T-cell (primary cell): ENCODE measurements around the gene IL6. TPM values are rescaled to one million over a fixed set of nuclear protein-coding genes. Genes with fewer than 3 reads are reported as not detected.
"Not testable (repeated sequence)": the region's sequence is repeated elsewhere in the genome, so short reads cannot be mapped to it uniquely, and the experiment has no call there.

Experiments used
- ATAC-seq, 4 experiments: fragments of 200-7000 bp in 3 of 4; fragments of 150-1000 bp in 1 of 4; cut with Tn5 transposase; replicated peaks in 1 of 4; 1 replicate in 3 of 4; 2 replicates in 1 of 4; pipeline ENCODE4 v1.10.0; 2021; ENCODE audit warnings: moderate library complexity in 3 of 4, mild to moderate bottlenecking in 2 of 4, moderate number of reproducible peaks in 1 of 4
- CTCF ChIA-PET, 2 donors: fragments of 300-600 bp; sonication (Branson Sonifier 250); formaldehyde crosslinking; loops; one replicate each; lab custom pipeline; 2022; ENCODE audit warnings: antibody characterized with exemption in 2 of 2; lab: Charles Lee
- POLR2A ChIA-PET, 2 donors: fragments of 300-600 bp; sonication (Branson Sonifier 250); formaldehyde crosslinking; loops; one replicate each; lab custom pipeline; 2022; ENCODE audit warnings: antibody characterized with exemption in 2 of 2; lab: Charles Lee
- DNase-seq, 35 experiments: peaks; one replicate each; pipeline versions ENCODE4 v3.0.0 to v3.0.0-alpha.2; 2013 to 2023
- H3K27ac ChIP-seq: one replicate; pipeline ENCODE4 v1.5.1; 2013; ENCODE audit warnings: low read length
- H3K27me3 ChIP-seq, 2 experiments: replicated peaks in 1 of 2; 1 replicate in 1 of 2; 2 replicates in 1 of 2; pipeline versions ENCODE4 v1.6.1 to v1.7.0; 2013; ENCODE audit warnings: low read length in 1 of 2, mixed read lengths in 1 of 2; ENCODE audit not compliant: control insufficient read depth in 2 of 2, insufficient read depth in 2 of 2; ENCODE audit errors: extremely low read depth in 1 of 2
- H3K36me3 ChIP-seq, 2 donors: 1 replicate in 1 of 2; 2 replicates in 1 of 2; pipeline versions ENCODE4 v1.6.1 to v1.7.0; 2013; ENCODE audit warnings: low read length in 1 of 2; ENCODE audit not compliant: control insufficient read depth in 2 of 2, insufficient read depth in 1 of 2; ENCODE audit errors: extremely low read depth in 1 of 2
- H3K4me1 ChIP-seq, 2 experiments: 1 replicate in 1 of 2; 2 replicates in 1 of 2; pipeline versions ENCODE4 v1.6.1 to v1.7.0; 2013; ENCODE audit warnings: low read length in 2 of 2, mixed read lengths in 1 of 2; ENCODE audit not compliant: insufficient read depth in 2 of 2, control insufficient read depth in 1 of 2; ENCODE audit errors: extremely low read depth in 1 of 2
- H3K4me3 ChIP-seq, 2 donors: 1 replicate in 1 of 2; 2 replicates in 1 of 2; pipeline versions ENCODE4 v1.5.1 to v1.7.0; 2013; ENCODE audit warnings: mild to moderate bottlenecking in 2 of 2, low read length in 1 of 2, moderate library complexity in 1 of 2; ENCODE audit not compliant: control insufficient read depth in 1 of 2; ENCODE audit errors: extremely low read depth in 1 of 2
- H3K9me3 ChIP-seq: 2 replicates; pipeline ENCODE4 v1.7.0; 2013
- H3K27ac Mint-ChIP-seq, 2 donors: one replicate each; pipeline ENCODE4 v1.8.0; 2020 to 2021; ENCODE audit warnings: mild to moderate bottlenecking in 2 of 2, mixed read lengths in 2 of 2
- H3K27me3 Mint-ChIP-seq, 2 donors: one replicate each; pipeline ENCODE4 v1.8.0; 2021 to 2022; ENCODE audit warnings: mixed read lengths in 2 of 2
- H3K36me3 Mint-ChIP-seq: one replicate; pipeline ENCODE4 v1.8.0; 2021; ENCODE audit warnings: mixed read lengths
- H3K4me1 Mint-ChIP-seq, 3 donors: one replicate each; pipeline ENCODE4 v1.8.0; 2020 to 2022; ENCODE audit warnings: mixed read lengths in 3 of 3, mild to moderate bottlenecking in 1 of 3
- H3K4me3 Mint-ChIP-seq, 3 donors: one replicate each; pipeline ENCODE4 v1.8.0; 2020 to 2022; ENCODE audit warnings: mild to moderate bottlenecking in 3 of 3, mixed read lengths in 3 of 3, moderate library complexity in 3 of 3
- H3K9me3 Mint-ChIP-seq, 3 donors: one replicate each; pipeline ENCODE4 v1.8.0; 2020 to 2022; ENCODE audit warnings: mixed read lengths in 3 of 3
- WGBS: methylation state at CpG from one replicate; pipeline ENCODE4 v1.1.5; 2013; ENCODE audit warnings: missing lambda C conversion rate; ENCODE audit not compliant: insufficient coverage; 5-methylcytosine and 5-hydroxymethylcytosine counted together
- total RNA-seq, 35 experiments: library from RNA in 6 of 35; stranded (reverse) in 6 of 35; fragments of 120-200 nt in 1 of 35; gene quantifications; one replicate each; pipeline versions ENCODE4 v1.2.1 to v1.2.4 and lab custom pipeline; 2013 to 2026

The IL6 gene
- total RNA-seq = 1 to 10 TPM in 1 of 5 donors, under 1 TPM in 1, not detected in 3; 0.68 to 1.2 TPM
- 0.57 TPM for total RNA-seq (2013)
- total RNA-seq (lab: John Stamatoyannopoulos, UW) = 0 to 1.5 (median 0.14) reads per million in 29 experiments

GRCh38 chr7:22726907-22727713 lies at the start of gene IL6:
Gene IL6 (plus strand): TSS chr7:22727200. CDS start chr7:22727263, 63 bp downstream.
- Mint-ChIP-seq H3K9me3 (no peaks in the 10 kb centered on the region), H3K27ac (no peak within 1 kb of the TSS), H3K27me3 (peaks cover 13 to 15% of the 10 kb centered on the region in 2 donors), H3K36me3 (no peaks in the 10 kb centered on the region), H3K4me1 (peaks cover 19 to 30% (median 21%) of the 10 kb centered on the region in 3 donors), H3K4me3 (peak within 1 kb of the TSS; percentile 44 to 67 (median 65))
- 58% methylated on average over 12 of the region's 28 CpGs for WGBS
- Histone ChIP-seq H3K9me3 (no peaks in the 10 kb centered on the region), H3K27me3 (peaks cover 0 to 21% of the 10 kb centered on the region in 2 experiments), H3K4me1 (peaks cover 0 to 18% of the 10 kb centered on the region in 2 experiments), H3K4me3 (no peak within 1 kb of the TSS), H3K36me3 (no peaks in the 10 kb centered on the region), H3K27ac (no peak within 1 kb of the TSS)
- CTCF ChIA-PET = interaction anchor here (0.6 to 6.3 kb wide), 24 partner anchors 8 to 1481 kb away, joined by 3 to 102 read pairs (median 4); no protein-coding TSS in a partner anchor
- ATAC-seq = peak; percentile 42 to 68 (median 46)
- POLR2A ChIA-PET = interaction anchor here (0.5 to 0.6 kb wide), 2 partner anchors 68 to 71 kb away, joined by 3 read pairs; no protein-coding TSS in a partner anchor
- DNase-seq = peak in 16 of 35 experiments; percentile 4 to 28 (median 9)

- not testable (repeated sequence) for H3K4me3 ChIP-seq, DNase-seq, H3K27ac ChIP-seq, H3K36me3 Mint-ChIP-seq, H3K36me3 ChIP-seq, H3K27me3 ChIP-seq, H3K9me3 Mint-ChIP-seq, H3K27me3 Mint-ChIP-seq, ATAC-seq, H3K9me3 ChIP-seq
- H3K4me1 ChIP-seq = peaks cover 25 to 31% of the 10 kb centered on the region in 2 experiments
- ChIA-PET POLR2A (interaction anchor here (0.5 to 0.7 kb wide), 3 partner anchors 20 to 1897 kb away, joined by 3 to 5 read pairs (median 3); no protein-coding TSS in a partner anchor), CTCF (interaction anchor here (0.6 kb wide), 3 partner anchors 22 to 273 kb away, joined by 3 to 9 read pairs (median 4); no protein-coding TSS in a partner anchor)
- peaks cover 64 to 80% (median 79%) of the 10 kb centered on the region in 3 donors for H3K4me1 Mint-ChIP-seq
- peak overlapping the region in 1 of 3 donors; percentile 58 for H3K4me3 Mint-ChIP-seq
- H3K27ac Mint-ChIP-seq = peak overlapping the region; percentile 88 to 93
- WGBS = 80% methylated on average over 4 of the region's 5 CpGs
Measured at GRCh38 chr7:22677263-22677662, 49.7 kb upstream of the IL6 start.

- Histone ChIP-seq H3K36me3 (no peaks in the 10 kb centered on the region), H3K4me1 (peaks cover 25 to 31% of the 10 kb centered on the region in 2 experiments), H3K4me3 (no peak overlapping the region), H3K27ac (no peak overlapping the region), H3K9me3 (no peaks in the 10 kb centered on the region), H3K27me3 (no peaks in the 10 kb centered on the region)
- peak overlapping the region in 2 of 3 donors; percentile 28 to 58 for H3K4me3 Mint-ChIP-seq
- no peaks in the 10 kb centered on the region for H3K36me3 Mint-ChIP-seq
- peak overlapping the region; percentile 88 to 93 for H3K27ac Mint-ChIP-seq
- ChIA-PET POLR2A (interaction anchor here (0.5 to 0.7 kb wide), 2 partner anchors 371 to 1897 kb away, joined by 3 to 5 read pairs; no protein-coding TSS in a partner anchor), CTCF (interaction anchor here in 1 of 2 donors (0.6 to 0.7 kb wide), 2 partner anchors 22 to 421 kb away, joined by 3 to 9 read pairs; no protein-coding TSS in a partner anchor)
- DNase-seq = no peak
- WGBS = 76% methylated on average over 2 of the region's 6 CpGs
- ATAC-seq = no peak
- peaks cover 60 to 76% (median 75%) of the 10 kb centered on the region in 3 donors for H3K4me1 Mint-ChIP-seq
- no peaks in the 10 kb centered on the region for H3K27me3 Mint-ChIP-seq
- H3K9me3 Mint-ChIP-seq = peaks cover 0 to 7% (median 0%) of the 10 kb centered on the region in 3 donors
Measured at GRCh38 chr7:22677680-22678079, 49.3 kb upstream of the IL6 start.

- H3K27me3 ChIP-seq = no peaks in the 10 kb centered on the region
- peaks cover 23 to 24% of the 10 kb centered on the region in 2 experiments for H3K4me1 ChIP-seq
- H3K27ac ChIP-seq = peak overlapping the region; percentile 34
- Mint-ChIP-seq H3K4me1 (peaks cover 38 to 55% (median 53%) of the 10 kb centered on the region in 3 donors), H3K27ac (peak overlapping the region in 1 of 2 donors; percentile 19), H3K4me3 (peak overlapping the region in 1 of 3 donors; percentile 33), H3K36me3 (no peaks in the 10 kb centered on the region), H3K9me3 (no peaks in the 10 kb centered on the region), H3K27me3 (peaks cover 2 to 6% of the 10 kb centered on the region in 2 donors)
- 62% methylated on average over 3 of the region's 5 CpGs for WGBS
- H3K4me3 ChIP-seq = no peak overlapping the region
- CTCF ChIA-PET = interaction anchor here (0.5 to 0.6 kb wide), 2 partner anchors 17 to 25 kb away, joined by 3 read pairs; no protein-coding TSS in a partner anchor
- no peaks in the 10 kb centered on the region for H3K9me3 ChIP-seq
- no peak for DNase-seq
- ATAC-seq = peak in 1 of 4 experiments; percentile 5
- no peaks in the 10 kb centered on the region for H3K36me3 ChIP-seq
- POLR2A ChIA-PET = no interaction called here
Measured at GRCh38 chr7:22680482-22680911, 46.5 kb upstream of the IL6 start.

GRCh38 chr7:22681312-22681711 lies 45.7 kb upstream of the IL6 start:
- Histone ChIP-seq H3K36me3 (no peaks in the 10 kb centered on the region), H3K27me3 (no peaks in the 10 kb centered on the region), H3K9me3 (no peaks in the 10 kb centered on the region), H3K27ac (no peak overlapping the region), H3K4me1 (peaks cover 18 to 19% of the 10 kb centered on the region in 2 experiments), H3K4me3 (no peak overlapping the region)
- Mint-ChIP-seq H3K4me1 (peaks cover 30 to 46% (median 45%) of the 10 kb centered on the region in 3 donors), H3K9me3 (no peaks in the 10 kb centered on the region), H3K27ac (no peak overlapping the region), H3K36me3 (no peaks in the 10 kb centered on the region), H3K27me3 (peaks cover 2 to 6% of the 10 kb centered on the region in 2 donors), H3K4me3 (peak overlapping the region in 1 of 3 donors; percentile 33)
- ChIA-PET CTCF (interaction anchor here (0.6 kb wide), 2 partner anchors 46 to 931 kb away, joined by 4 read pairs; partner anchors contain the start of gene IL6 (in 1 of the 2)), POLR2A (interaction anchor here in 1 of 2 donors (0.6 kb wide), 1 partner anchor 29 kb away, joined by 4 read pairs; no protein-coding TSS in a partner anchor)
- no CpG with 5 or more reads among the region's 2 CpGs for WGBS
- DNase-seq (no peak), ATAC-seq (no peak)
